B cell (primary cell): Measurements from ENCODE around the gene CEP78. TPM values are rescaled to one million over a fixed set of nuclear protein-coding genes. Genes with fewer than 3 reads are reported as not detected.

ENCODE experiments used
- ATAC-seq: fragments of 200-7000 bp; cut with Tn5 transposase; one replicate; pipeline ENCODE4 v1.10.0; 2021; ENCODE audit warnings: low read depth, mild to moderate bottlenecking, moderate number of reproducible peaks, moderate library complexity
- CTCF ChIA-PET: fragments of 350-600 bp; sonication (Branson Sonifier 250); formaldehyde crosslinking; loops from one replicate; lab custom pipeline; 2021; ENCODE audit warnings: antibody characterized with exemption, inconsistent platforms; lab: Charles Lee
- POLR2A ChIA-PET: fragments of 350-600 bp; sonication (Branson Sonifier 250); formaldehyde crosslinking; loops from one replicate; lab custom pipeline; 2021; ENCODE audit warnings: antibody characterized with exemption; lab: Charles Lee
- DNase-seq: peaks from one replicate; pipeline ENCODE4 v3.0.0; 2013
- H2AFZ ChIP-seq: 2 replicates; pipeline ENCODE4 v1.6.1; 2012; ENCODE audit warnings: mild to moderate bottlenecking, low read depth, low read length; ENCODE audit not compliant: insufficient read depth, poor library complexity, severe bottlenecking
- H3K27ac ChIP-seq, 2 donors: 1 replicate in 1 of 2; 2 replicates in 1 of 2; pipeline ENCODE4 v1.5.1; 2012 to 2013; ENCODE audit warnings: low read length in 2 of 2, mild to moderate bottlenecking in 2 of 2, moderate library complexity in 1 of 2
- H3K27me3 ChIP-seq, 4 experiments: fragments of 200-600 bp in 1 of 4; sonication (generic) in 1 of 4; replicated peaks in 1 of 4; 1 replicate in 2 of 4; 2 replicates in 2 of 4; pipeline versions ENCODE4 v1.6.1 to v1.7.0; 2013 to 2016; ENCODE audit warnings: low read length in 3 of 4, mild to moderate bottlenecking in 2 of 4, mixed read lengths in 1 of 4, moderate library complexity in 1 of 4; ENCODE audit not compliant: insufficient read depth in 4 of 4, control insufficient read depth in 3 of 4; ENCODE audit errors: control extremely low read depth in 1 of 4
- H3K36me3 ChIP-seq, 2 experiments: replicated peaks in 1 of 2; 1 replicate in 1 of 2; 2 replicates in 1 of 2; pipeline versions ENCODE4 v1.6.1 to v1.7.1; 2013; ENCODE audit warnings: low read length in 1 of 2; ENCODE audit not compliant: insufficient read depth in 2 of 2, control insufficient read depth in 1 of 2; ENCODE audit errors: control extremely low read depth in 1 of 2, extremely low read depth in 1 of 2
- H3K4me1 ChIP-seq, 2 donors: fragments of 200-600 bp in 1 of 2; sonication (generic) in 1 of 2; 1 replicate in 1 of 2; 2 replicates in 1 of 2; pipeline versions ENCODE4 v1.5.1 to v1.6.1; 2013 to 2017; ENCODE audit warnings: low read length in 2 of 2; ENCODE audit not compliant: control insufficient read depth in 2 of 2, insufficient read depth in 2 of 2
- H3K4me2 ChIP-seq: replicated peaks from 2 replicates; pipeline ENCODE3; 2012; ENCODE audit warnings: mild to moderate bottlenecking, low read depth, low read length; ENCODE audit not compliant: poor library complexity, severe bottlenecking
- H3K4me3 ChIP-seq, 5 experiments: fragments of 200-600 bp in 1 of 5; sonication (generic) in 1 of 5; 1 replicate in 3 of 5; 2 replicates in 2 of 5; pipeline versions ENCODE4 v1.5.1 to v1.7.0; 2011 to 2016; ENCODE audit warnings: low read length in 4 of 5, mild to moderate bottlenecking in 4 of 5, low read depth in 2 of 5, control low read depth in 1 of 5, moderate library complexity in 1 of 5; ENCODE audit not compliant: insufficient read depth in 1 of 5; ENCODE audit errors: control extremely low read depth in 1 of 5, extremely low read depth in 1 of 5
- H3K79me2 ChIP-seq: fragments of 200-600 bp; sonication (generic); one replicate; pipeline ENCODE4 v1.6.0; 2016; ENCODE audit warnings: low read length; ENCODE audit not compliant: control insufficient read depth, insufficient read depth
- H3K9ac ChIP-seq: fragments of 200-600 bp; sonication (generic); 2 replicates; pipeline ENCODE4 v1.6.1; 2017; ENCODE audit warnings: mild to moderate bottlenecking, low read length, moderate library complexity
- H3K9me3 ChIP-seq, 3 donors: one replicate each; pipeline versions ENCODE4 v1.6.1 to v1.7.1; 2013; ENCODE audit warnings: low read length in 2 of 3; ENCODE audit not compliant: control insufficient read depth in 2 of 3, insufficient read depth in 1 of 3; ENCODE audit errors: control extremely low read depth in 1 of 3
- H4K20me1 ChIP-seq: 2 replicates; pipeline ENCODE4 v1.6.0; 2012; ENCODE audit warnings: mild to moderate bottlenecking, low read length; ENCODE audit not compliant: insufficient read depth, control insufficient read depth, poor library complexity, severe bottlenecking
- H3K27ac Mint-ChIP-seq: one replicate; pipeline ENCODE4 v1.8.0; 2021; ENCODE audit warnings: mixed read lengths
- H3K27me3 Mint-ChIP-seq: one replicate; pipeline ENCODE4 v1.8.0; 2021; ENCODE audit warnings: mixed read lengths
- H3K4me1 Mint-ChIP-seq: one replicate; pipeline ENCODE4 v1.8.0; 2021; ENCODE audit warnings: mixed read lengths
- H3K4me3 Mint-ChIP-seq: one replicate; pipeline ENCODE4 v1.8.0; 2021; ENCODE audit warnings: mixed read lengths
- H3K9me3 Mint-ChIP-seq: one replicate; pipeline ENCODE4 v1.8.0; 2022; ENCODE audit warnings: mixed read lengths; ENCODE audit not compliant: insufficient read depth
- CTCF ChIP-seq: fragments of 200-600 bp; IDR thresholded peaks from one replicate; pipeline ENCODE4 v1.8.0; 2022; ENCODE audit warnings: antibody characterized with exemption, mild to moderate bottlenecking
- EZH2 ChIP-seq: IDR thresholded peaks from 2 replicates; pipeline ENCODE4 v1.6.1; 2012; ENCODE audit warnings: borderline replicate concordance, low read depth, mild to moderate bottlenecking, moderate library complexity, low read length; ENCODE audit not compliant: insufficient read depth, poor library complexity, severe bottlenecking
- WGBS: methylation state at CpG from one replicate; pipeline ENCODE4 v1.1.5; 2013; ENCODE audit warnings: missing lambda C conversion rate; ENCODE audit not compliant: insufficient coverage; 5-methylcytosine and 5-hydroxymethylcytosine counted together
- intact Hi-C: fragments of 100-400 bp; cut with micrococcal nuclease; formaldehyde crosslinking; loops from one replicate; pipeline ENCODE4 v1.10.0; 2022
- polyA plus RNA-seq: library from polyadenylated mRNA; depleted of rRNA; stranded (reverse); fragments of >200 nt; gene quantifications from 2 replicates; pipeline ENCODE4 v1.2.3, GENCODE V29; 2012
- total RNA-seq, 2 donors: library from RNA; stranded (reverse); fragments of 120-200 nt in 1 of 2; gene quantifications; 1 replicate in 1 of 2; 2 replicates in 1 of 2; pipeline versions ENCODE4 v1.2.3 to v1.2.4, GENCODE V29; 2013 to 2022

Gene CEP78
- total and polyA plus RNA-seq, 2 donors (not counting 1 experiment from before 2014, with no cell fraction given), result 7.2 to 28.8 TPM

- Mint-ChIP-seq H3K9me3 (no peaks in the 10 kb centered on the region), H3K4me1 (no peaks in the 10 kb centered on the region), H3K4me3 (no peak overlapping the region), H3K27me3 (no peaks in the 10 kb centered on the region), H3K27ac (no peak overlapping the region)
- WGBS, result 100% methylated on average over 3 of the region's 4 CpGs
- no peak overlapping the region for H3K9ac ChIP-seq
- POLR2A ChIA-PET, result no interaction called here
- no peak for TF ChIP-seq EZH2
- TF ChIP-seq CTCF, result no peak
- H3K4me3 ChIP-seq, result no peak overlapping the region
- CTCF ChIA-PET, result interaction anchor here (0.7 kb wide), 1 partner anchor 94 kb away, joined by 3 read pairs; no protein-coding TSS in a partner anchor
- no peaks in the 10 kb centered on the region for H3K79me2 ChIP-seq
- no peaks in the 10 kb centered on the region for H3K9me3 ChIP-seq
- no peaks in the 10 kb centered on the region for H3K4me1 ChIP-seq
- H2AFZ ChIP-seq, result no peak overlapping the region
- no peaks in the 10 kb centered on the region for H3K36me3 ChIP-seq
- H3K27ac ChIP-seq, result no peak overlapping the region
- no peak overlapping the region for H3K4me2 ChIP-seq
- H3K27me3 ChIP-seq, result no peaks in the 10 kb centered on the region
- DNase-seq (no peak), ATAC-seq (no peak)
- intact Hi-C loops, result no loop called here
- H4K20me1 ChIP-seq, result no peaks in the 10 kb centered on the region
These were observed 84.3 kb downstream of the CEP78 start for GRCh38 chr9:78320030-78320693.

DNA sequence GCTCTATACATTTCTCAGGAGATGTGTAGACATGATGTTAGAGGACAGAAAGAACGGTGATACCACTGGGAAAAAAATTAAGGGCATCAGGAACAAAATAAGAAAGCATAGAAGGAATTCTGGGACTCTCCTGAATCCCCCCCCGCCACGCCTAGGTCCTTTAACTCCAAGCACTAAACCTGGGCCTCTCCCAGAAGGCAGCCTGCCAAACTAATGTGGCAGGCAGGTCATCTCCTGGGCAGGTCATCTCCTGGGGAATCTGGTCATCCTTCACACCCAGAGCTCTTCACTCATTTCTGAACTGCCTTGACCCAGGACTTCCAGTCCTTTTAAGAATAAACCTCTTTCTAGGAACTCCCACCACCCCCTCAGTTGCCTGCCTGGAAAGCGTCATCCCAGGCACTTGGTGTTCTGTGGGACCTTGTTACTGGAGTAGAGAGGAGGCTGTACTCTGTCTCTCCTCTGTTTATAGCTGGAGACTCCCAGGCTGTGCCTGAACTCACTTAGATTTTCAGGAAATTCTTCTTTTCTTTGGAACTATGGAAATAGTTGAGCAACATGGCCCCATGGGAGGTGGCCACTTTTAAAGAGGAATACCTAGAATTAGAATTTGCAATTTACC, 85.1 kb downstream of the CEP78 start:
- intact Hi-C loops, result no loop called here
- ChIA-PET POLR2A (no interaction called here), CTCF (interaction anchor here (0.7 kb wide), 1 partner anchor 93 kb away, joined by 3 read pairs; no protein-coding TSS in a partner anchor)

More for the DNA sequence above, 85.1 kb downstream of the CEP78 start:
- no peaks in the 10 kb centered on the region for H3K9me3 Mint-ChIP-seq
- no peak for ATAC-seq
- H3K36me3 ChIP-seq, result no peaks in the 10 kb centered on the region
- no peaks in the 10 kb centered on the region for H3K79me2 ChIP-seq
- 93% methylated on average over 2 of the region's 4 CpGs for WGBS
- no peak overlapping the region for H3K27ac ChIP-seq
- no peak overlapping the region for H3K4me3 Mint-ChIP-seq
- H4K20me1 ChIP-seq, result no peaks in the 10 kb centered on the region
- H3K4me3 ChIP-seq, result no peak overlapping the region
- no peaks in the 10 kb centered on the region for H3K4me1 Mint-ChIP-seq
- no peak overlapping the region for H2AFZ ChIP-seq
- H3K27me3 Mint-ChIP-seq, result no peaks in the 10 kb centered on the region
- no peak for DNase-seq
- no peaks in the 10 kb centered on the region for H3K9me3 ChIP-seq
- no peak overlapping the region for H3K27ac Mint-ChIP-seq
- no peak overlapping the region for H3K9ac ChIP-seq
- H3K27me3 ChIP-seq, result no peaks in the 10 kb centered on the region
- no peaks in the 10 kb centered on the region for H3K4me1 ChIP-seq
- no peak overlapping the region for H3K4me2 ChIP-seq
- no peak for TF ChIP-seq EZH2
- no peak for TF ChIP-seq CTCF
